NOMO-1 treated with dmso at 0.1 percent for 144 hours (cell line): Measurements from ENCODE around the gene ZXDC.

ENCODE experiments used
- DNase-seq: peaks from one replicate; lab custom pipeline; 2025; ENCODE audit not compliant: unreplicated experiment; lab: John Stamatoyannopoulos, UW

The ZXDC gene

GRCh38 chr3:126493051-126493450 lies 17.4 kb upstream of the ZXDC start:
- no peak for DNase-seq

DNA sequence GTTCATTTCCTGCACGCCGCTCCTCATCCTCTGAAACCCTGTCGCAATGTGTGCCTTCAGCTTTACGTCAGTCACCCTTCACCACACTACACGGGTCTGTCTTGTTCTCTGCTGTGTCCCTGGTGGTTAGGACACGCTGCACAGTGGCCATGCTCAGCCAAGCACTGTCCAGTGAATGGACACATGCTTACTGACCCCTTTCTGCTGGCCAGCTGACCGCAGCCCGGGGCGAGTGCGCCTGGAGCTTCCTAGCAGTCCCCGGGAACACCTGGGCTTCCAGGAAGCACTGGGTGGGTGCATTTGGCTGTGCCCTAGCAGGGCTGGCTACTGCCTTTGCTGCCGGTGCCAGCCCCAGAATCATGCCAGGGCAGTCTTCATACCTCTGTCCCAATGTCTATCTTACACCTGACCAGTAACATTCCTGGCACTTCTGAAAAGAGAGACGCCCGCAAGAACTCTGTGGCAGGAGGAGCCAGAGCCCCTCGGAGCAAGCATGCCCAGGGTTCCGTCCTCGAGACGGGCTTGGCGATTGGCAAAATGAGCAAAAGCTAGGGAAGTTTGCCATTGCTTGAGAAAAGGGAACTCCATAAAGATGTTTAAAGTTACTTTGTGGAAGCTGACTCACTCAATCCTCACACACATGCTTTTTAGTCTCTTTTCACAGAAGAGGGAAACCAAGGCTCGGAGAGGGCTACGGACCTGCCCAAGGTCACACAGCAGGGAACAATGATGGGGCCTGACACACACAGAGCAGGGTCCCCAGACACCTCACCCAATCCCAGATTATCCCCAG lies 15.7 kb upstream of the ZXDC start:
- DNase-seq, result no peak

- DNase-seq, result no peak
Observed at GRCh38 chr3:126490619-126491018, 14.9 kb upstream of the ZXDC start.

DNA sequence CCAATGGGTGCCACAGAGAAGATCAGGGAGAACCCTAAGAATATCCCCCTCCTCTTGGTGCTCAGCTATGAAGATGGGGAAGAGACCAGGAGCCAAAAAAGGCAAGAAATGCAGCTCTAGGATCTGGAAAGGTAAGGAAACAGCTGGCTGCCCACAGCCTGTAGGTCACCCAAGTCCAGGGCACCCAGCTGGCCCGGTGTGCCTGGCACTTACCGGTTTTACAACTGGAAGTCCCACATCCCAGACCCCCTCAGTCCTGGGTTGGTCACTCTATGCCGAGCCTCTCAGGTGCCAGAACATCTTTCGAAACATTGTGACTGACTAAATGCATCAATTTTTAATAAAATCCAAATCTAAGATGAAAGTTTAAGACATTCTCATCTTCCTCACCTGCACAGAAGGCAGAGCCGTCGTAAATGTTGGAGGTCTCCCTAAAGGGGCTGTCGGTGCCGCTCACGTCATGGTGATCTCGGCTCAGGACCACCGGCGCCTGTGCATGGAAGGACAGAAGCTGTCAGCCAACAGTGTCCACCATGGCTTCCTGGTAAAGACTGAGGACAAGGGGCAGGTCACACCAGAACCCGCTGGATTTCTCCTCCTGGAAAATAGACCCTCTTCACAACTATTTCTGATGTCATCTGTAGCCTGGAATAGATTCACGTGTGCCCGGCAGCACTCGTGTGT lies 13.3 kb upstream of the ZXDC start:
- no peak for DNase-seq

- no peak for DNase-seq
Observed at GRCh38 chr3:126488185-126488584, 12.5 kb upstream of the ZXDC start.

DNA sequence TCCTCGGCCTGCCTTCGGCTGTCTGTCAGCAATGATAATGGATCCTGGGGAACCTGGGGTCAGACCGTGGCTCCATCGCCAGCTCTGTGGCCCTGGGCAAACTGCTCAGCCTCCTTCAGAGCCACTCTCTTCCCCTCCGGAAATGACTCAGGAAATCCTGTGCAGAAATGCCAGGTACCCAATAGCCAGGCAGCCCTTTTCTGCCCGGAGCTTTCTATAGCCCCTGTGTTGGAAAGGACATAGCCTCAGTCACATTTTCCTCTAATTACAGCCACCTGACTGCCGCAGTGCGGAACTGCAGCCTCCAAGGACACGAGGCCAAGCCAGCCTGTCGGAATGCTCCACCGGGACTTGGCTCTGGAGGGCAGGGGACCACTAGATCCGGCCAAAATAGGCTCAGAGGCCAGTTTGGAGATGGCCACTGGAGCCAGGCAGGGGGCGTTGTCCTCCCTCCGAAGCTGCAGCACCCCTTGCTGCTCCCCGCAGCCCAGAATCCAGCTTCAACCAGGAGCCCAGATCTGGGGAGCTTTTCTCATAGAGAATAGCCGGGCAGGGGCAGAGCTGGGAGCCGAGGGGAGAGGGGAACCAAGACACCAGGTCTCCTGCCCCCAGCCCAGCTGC lies 11.6 kb upstream of the ZXDC start:
- peak; percentile 52 for DNase-seq

- DNase-seq, result no peak
Observed at GRCh38 chr3:126486360-126486847, 10.7 kb upstream of the ZXDC start.

- DNase-seq, result no peak
Observed at GRCh38 chr3:126485956-126486355, 10.3 kb upstream of the ZXDC start.

GRCh38 chr3:126485176-126485897 lies 9.6 kb upstream of the ZXDC start:
- DNase-seq, result no peak

DNA sequence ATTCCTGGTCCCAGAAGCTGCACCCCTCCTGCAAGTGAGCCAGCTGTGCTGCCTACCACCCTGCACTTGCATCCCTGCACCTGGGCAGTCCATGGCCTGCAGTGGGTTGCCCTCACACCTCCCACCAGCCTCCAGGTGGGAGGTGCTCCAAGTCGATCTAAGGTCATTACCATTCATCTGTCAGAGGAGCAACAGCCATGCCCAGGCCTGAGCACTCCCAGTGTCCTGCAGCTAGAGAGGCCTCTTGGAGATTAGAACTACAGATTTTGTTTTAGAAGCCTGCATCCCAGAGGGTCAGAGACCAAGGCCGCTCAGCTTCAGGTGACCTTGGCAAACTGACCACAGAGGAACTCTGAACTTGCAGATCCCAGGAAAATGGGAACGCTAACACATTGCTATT lies 9.0 kb upstream of the ZXDC start:
- DNase-seq, result no peak

DNA sequence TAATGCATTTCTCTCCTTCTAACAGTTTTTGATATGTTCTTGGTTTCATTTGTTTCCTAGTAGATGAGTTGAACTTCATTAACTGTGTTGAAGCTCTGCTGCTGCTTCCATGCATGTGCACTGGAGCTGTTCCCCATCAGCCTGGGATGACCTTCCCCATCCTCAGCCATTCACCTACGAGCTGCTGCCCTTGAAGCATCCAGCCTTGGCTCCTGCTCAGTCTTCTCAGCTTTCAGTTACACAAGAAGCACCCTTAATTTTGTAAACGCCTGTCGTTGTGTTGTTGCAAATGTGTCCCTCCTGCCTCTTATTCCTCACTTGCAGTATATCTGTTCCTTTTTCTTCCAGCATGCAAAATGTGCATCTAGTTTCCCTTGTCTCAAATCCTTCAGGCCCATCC lies 8.5 kb upstream of the ZXDC start:
- DNase-seq, result no peak

DNA sequence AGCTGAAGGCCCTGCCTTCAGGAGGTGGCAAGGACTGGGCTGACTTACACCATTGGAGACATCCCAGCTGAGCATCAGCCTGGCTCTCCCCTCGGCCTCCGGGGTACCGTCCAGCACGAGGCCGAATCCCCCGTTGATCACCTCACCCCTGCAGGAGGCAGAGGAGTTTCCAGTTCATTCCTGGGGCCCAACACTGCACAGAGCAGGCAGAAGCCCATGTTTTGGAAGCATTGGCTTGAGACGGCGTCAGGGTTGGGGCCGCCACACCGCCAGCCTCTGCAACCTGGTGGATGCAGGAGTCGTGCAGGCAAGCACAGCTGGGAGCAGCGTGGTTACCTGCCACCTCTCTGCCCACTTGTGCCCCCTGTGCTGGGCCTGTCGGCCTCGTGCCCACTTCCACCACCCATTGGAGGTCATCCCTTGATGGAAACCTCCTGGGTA lies 7.7 kb upstream of the ZXDC start:
- DNase-seq, result no peak

DNA sequence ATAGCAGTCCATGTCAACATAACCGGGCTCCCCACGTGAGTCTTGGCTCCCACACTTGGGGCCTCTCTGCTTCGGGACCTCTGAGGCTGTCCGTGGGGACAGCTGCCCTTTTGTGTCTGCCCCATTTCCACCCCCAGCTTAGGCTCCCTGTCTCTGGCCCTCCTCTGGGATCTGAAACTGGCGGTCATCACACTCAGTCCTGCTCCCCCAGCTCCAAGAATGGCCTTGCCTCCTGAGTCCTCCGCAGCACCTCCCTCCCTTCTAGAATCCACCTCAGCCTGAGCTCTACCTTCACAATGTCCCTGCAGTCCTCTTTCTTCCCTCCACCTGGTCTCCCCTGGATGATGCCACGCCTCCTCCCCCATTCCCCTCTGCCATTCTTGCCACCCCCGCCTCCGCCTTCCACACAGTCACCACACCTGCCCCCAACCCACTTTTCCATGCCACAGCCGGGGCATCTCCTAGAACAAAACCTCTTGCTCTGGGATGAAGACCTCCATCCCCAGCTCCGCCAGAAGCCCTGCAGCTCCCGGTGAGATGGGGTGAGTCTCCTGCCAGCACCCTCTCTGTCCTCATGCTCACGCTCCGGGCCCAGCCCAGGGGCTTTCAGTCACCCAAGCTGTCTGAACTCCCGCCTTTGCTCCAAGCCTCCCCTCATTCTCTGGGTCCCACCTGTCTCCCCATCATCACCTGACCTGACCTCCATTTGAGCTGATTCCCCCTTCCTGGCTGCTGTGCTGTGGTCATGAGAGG lies 7.0 kb upstream of the ZXDC start:
- no peak for DNase-seq

GRCh38 chr3:126481808-126482502 lies 6.3 kb upstream of the ZXDC start:
- DNase-seq, result no peak

DNA sequence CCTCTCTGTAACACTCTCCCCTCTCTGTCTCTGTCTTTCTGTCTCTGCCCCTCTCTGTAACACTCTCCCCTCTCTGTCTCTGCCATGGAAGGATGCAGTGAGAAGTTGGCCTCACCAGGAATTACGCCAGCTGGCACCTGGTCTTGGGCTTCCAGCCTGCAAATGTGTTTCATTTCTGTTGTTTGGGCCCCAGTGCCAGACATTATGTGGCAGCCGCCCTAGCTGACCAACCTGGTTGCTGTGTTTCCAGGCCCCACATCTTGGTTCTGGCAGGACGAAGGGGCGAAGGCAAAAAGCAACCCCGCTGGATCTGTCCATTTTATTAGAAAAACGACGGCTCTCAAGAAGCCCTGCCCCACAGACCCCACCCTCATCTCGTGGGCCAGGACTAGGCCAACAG lies 5.2 kb upstream of the ZXDC start:
- DNase-seq, result no peak

DNA sequence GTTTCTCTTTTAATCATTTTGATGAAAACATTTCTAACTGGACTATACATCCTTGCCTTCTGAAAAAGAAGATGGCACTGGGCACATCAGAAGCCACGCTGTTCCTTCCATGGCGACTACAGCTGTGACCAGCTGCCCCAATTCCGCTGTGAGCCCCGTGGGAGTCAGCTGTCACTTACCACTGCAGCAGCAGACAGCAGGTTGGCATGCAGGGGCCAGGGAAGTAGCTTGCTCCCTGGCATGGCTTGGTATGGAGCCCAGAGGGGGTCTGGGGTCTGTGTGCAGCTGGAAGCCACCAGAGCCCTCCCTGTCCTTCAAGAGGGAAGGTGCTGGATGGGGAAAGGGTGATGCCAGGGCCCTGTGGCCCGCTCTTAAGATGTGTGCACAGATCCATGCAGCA lies 4.5 kb upstream of the ZXDC start:
- DNase-seq, result no peak

DNA sequence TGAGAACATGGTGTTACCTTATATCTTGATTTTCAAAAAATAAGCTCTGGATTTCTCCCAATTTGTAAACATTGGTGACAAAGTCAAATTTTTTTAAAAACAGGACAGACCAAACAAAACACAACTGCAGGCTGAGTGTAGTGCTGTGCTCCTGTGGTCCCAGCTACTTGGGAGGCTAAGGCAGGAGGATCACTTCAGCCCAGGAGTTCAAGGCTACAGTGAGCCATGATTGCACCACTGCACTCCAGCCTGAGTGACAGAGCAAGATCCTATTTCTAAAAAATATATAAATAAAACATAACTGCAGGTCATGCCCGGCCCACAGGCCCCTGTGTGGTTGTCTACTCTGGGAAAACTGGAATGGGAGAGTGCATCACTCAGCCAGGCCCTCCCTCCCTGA lies 4.0 kb upstream of the ZXDC start:
- DNase-seq, result no peak

DNA sequence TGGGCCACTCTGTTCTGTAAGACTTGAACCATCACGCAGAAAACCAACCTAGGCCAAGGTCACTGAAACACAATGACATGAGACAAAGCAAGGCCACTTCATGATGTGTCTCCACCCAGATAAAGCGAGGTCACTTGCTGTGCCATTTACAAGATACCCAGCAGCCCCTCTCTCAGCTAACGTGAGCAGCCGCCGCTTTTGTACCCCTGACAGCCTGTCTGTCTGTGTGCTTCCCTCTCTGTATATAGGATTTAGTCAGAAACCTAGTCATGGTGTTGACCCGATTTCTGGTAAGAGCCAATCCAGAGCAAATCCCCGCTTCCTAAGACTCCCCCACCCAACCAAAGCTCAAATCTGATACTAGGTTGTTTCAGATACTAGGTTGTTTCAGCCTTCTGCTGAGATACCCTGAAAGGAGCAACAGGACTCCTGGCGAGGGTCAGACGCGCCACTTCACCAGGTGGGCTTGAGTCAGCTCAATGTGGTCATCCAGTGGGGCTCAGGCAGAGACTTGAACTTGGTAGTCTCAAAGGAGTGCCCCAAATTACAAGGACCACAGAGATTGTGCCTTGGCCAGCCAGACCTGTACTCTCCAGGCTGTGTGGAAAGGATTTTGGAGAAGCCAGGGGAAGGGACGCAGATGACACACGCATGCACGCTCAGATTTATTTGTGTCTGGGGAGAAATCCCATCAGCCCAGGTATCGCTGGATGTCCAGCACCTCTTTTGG lies 3.1 kb upstream of the ZXDC start:
- no peak for DNase-seq

- no peak for DNase-seq
Observed at GRCh38 chr3:126477061-126477380, 1.3 kb upstream of the ZXDC start.
